Neuronal stem cell (in vitro differentiated cells): ENCODE data around the gene PSMB7.

Source experiments
- DNase-seq: peaks from one replicate; pipeline ENCODE4 v3.0.0-alpha.2; 2013; ENCODE audit warnings: low spot score
- H2AFZ ChIP-seq: one replicate; pipeline ENCODE4 v1.6.1; 2013; ENCODE audit warnings: mild to moderate bottlenecking, low read length, inconsistent platforms
- H2AK5ac ChIP-seq: 2 replicates; pipeline ENCODE4 v1.6.1; 2013; ENCODE audit warnings: low read depth, mild to moderate bottlenecking, inconsistent platforms, low read length, moderate library complexity, mixed read lengths
- H2BK120ac ChIP-seq: 2 replicates; pipeline ENCODE4 v1.6.1; 2013; ENCODE audit warnings: low read depth, mild to moderate bottlenecking, inconsistent platforms, low read length, moderate library complexity, mixed read lengths
- H2BK12ac ChIP-seq: one replicate; pipeline ENCODE4 v1.6.1; 2013; ENCODE audit warnings: low read length, inconsistent platforms
- H2BK15ac ChIP-seq: 2 replicates; pipeline ENCODE4 v1.6.1; 2013; ENCODE audit warnings: mild to moderate bottlenecking, low read length, inconsistent platforms, mixed read lengths
- H2BK5ac ChIP-seq: one replicate; pipeline ENCODE4 v1.6.1; 2013; ENCODE audit warnings: inconsistent platforms, mild to moderate bottlenecking, low read length, moderate library complexity
- H3K14ac ChIP-seq: one replicate; pipeline ENCODE4 v1.6.1; 2013; ENCODE audit warnings: low read length, inconsistent platforms
- H3K18ac ChIP-seq: 2 replicates; pipeline ENCODE4 v1.6.1; 2013; ENCODE audit warnings: low read length, inconsistent platforms
- H3K23ac ChIP-seq: 2 replicates; pipeline ENCODE4 v1.6.1; 2013; ENCODE audit warnings: low read depth, mild to moderate bottlenecking, mixed read lengths, low read length, inconsistent platforms; ENCODE audit not compliant: poor library complexity
- H3K27ac ChIP-seq: replicated peaks from 3 replicates; pipeline ENCODE4 v1.5.1; 2013; ENCODE audit warnings: low read length, inconsistent platforms
- H3K27me3 ChIP-seq, 3 experiments: 2 replicates each; pipeline ENCODE4 v1.6.1; 2013; ENCODE audit warnings: low read length in 3 of 3, mild to moderate bottlenecking in 2 of 3, inconsistent platforms in 1 of 3, low read depth in 1 of 3, mixed read lengths in 1 of 3, moderate library complexity in 1 of 3; ENCODE audit not compliant: control insufficient read depth in 3 of 3, insufficient read depth in 3 of 3
- H3K36me3 ChIP-seq, 2 donors: replicated peaks in 1 of 2; 2 replicates each; pipeline ENCODE4 v1.6.1; 2013; ENCODE audit warnings: low read length in 2 of 2; ENCODE audit not compliant: control insufficient read depth in 2 of 2, insufficient read depth in 2 of 2
- H3K4ac ChIP-seq: 2 replicates; pipeline ENCODE4 v1.6.1; 2013; ENCODE audit warnings: inconsistent platforms, mild to moderate bottlenecking, low read length, moderate library complexity
- H3K4me1 ChIP-seq, 2 donors: 1 replicate in 1 of 2; 2 replicates in 1 of 2; pipeline ENCODE4 v1.6.1; 2013; ENCODE audit warnings: low read length in 2 of 2, low read depth in 1 of 2; ENCODE audit not compliant: control insufficient read depth in 2 of 2, insufficient read depth in 1 of 2
- H3K4me2 ChIP-seq: one replicate; pipeline ENCODE4 v1.6.1; 2013; ENCODE audit warnings: mild to moderate bottlenecking, low read length, inconsistent platforms; ENCODE audit not compliant: insufficient read depth, poor library complexity, severe bottlenecking
- H3K4me3 ChIP-seq, 2 donors: 2 replicates each; pipeline ENCODE4 v1.5.1; 2013; ENCODE audit warnings: low read length in 2 of 2, mild to moderate bottlenecking in 2 of 2, inconsistent platforms in 1 of 2, moderate library complexity in 1 of 2
- H3K79me1 ChIP-seq: one replicate; pipeline ENCODE4 v1.6.1; 2013; ENCODE audit warnings: low read depth, mild to moderate bottlenecking, inconsistent platforms, low read length, moderate library complexity
- H3K9ac ChIP-seq: one replicate; pipeline ENCODE4 v1.6.1; 2013; ENCODE audit warnings: mild to moderate bottlenecking, low read depth, low read length, inconsistent platforms; ENCODE audit not compliant: poor library complexity
- H3K9me3 ChIP-seq, 2 donors: replicated peaks in 1 of 2; 2 replicates each; pipeline versions ENCODE3 to v1.6.1; 2013; ENCODE audit warnings: low read length in 2 of 2, mild to moderate bottlenecking in 2 of 2, inconsistent platforms in 1 of 2, low read depth in 1 of 2, mixed read lengths in 1 of 2, moderate library complexity in 1 of 2; ENCODE audit not compliant: control insufficient read depth in 2 of 2, insufficient read depth in 1 of 2
- H4K8ac ChIP-seq: one replicate; pipeline ENCODE4 v1.6.1; 2013; ENCODE audit warnings: low read depth, mild to moderate bottlenecking, inconsistent platforms, low read length, moderate library complexity
- H4K91ac ChIP-seq: one replicate; pipeline ENCODE4 v1.6.1; 2013; ENCODE audit warnings: low read length, low read depth, mild to moderate bottlenecking, inconsistent platforms; ENCODE audit not compliant: poor library complexity
- WGBS, 2 donors: extraction: QIAGEN DNeasy Blood & Tissue Kit; methylation state at CpG; one replicate each; pipeline ENCODE4 v1.1.7; 2013; ENCODE audit warnings: missing lambda C conversion rate in 2 of 2, mixed read lengths in 1 of 2; ENCODE audit not compliant: insufficient read length in 2 of 2, insufficient replicate concordance in 1 of 2; ENCODE audit errors: extremely low coverage in 2 of 2; 5-methylcytosine and 5-hydroxymethylcytosine counted together

Gene PSMB7

GRCh38 chr9:124349675-124350493 is 65.4 kb downstream of the PSMB7 start:
- no peaks in the 10 kb centered on the region for H3K27me3 ChIP-seq
- peak overlapping the region; percentile 26 for H3K23ac ChIP-seq
- no peak overlapping the region for H4K91ac ChIP-seq
- peaks cover 11% of the 10 kb centered on the region for H3K79me1 ChIP-seq
- no peak overlapping the region for H2AFZ ChIP-seq
- H2BK15ac ChIP-seq: no peak overlapping the region
- no peak overlapping the region for H2BK12ac ChIP-seq
- DNase-seq: no peak
- peaks cover 57 to 100% of the 10 kb centered on the region in 2 donors for H3K36me3 ChIP-seq
- H3K4me2 ChIP-seq: no peak overlapping the region
- peak overlapping the region; percentile 24 for H3K18ac ChIP-seq
- H3K14ac ChIP-seq: no peak overlapping the region
- no peak overlapping the region for H4K8ac ChIP-seq
- H3K4me3 ChIP-seq: no peak overlapping the region
- H3K9ac ChIP-seq: no peak overlapping the region
- WGBS, 2 donors: no CpG with 5 or more reads among the region's 25 CpGs
- no peak overlapping the region for H2AK5ac ChIP-seq
- H3K9me3 ChIP-seq: no peaks in the 10 kb centered on the region
- H3K4me1 ChIP-seq: peaks cover 10 to 14% of the 10 kb centered on the region in 2 donors
- no peak overlapping the region for H2BK5ac ChIP-seq
- H2BK120ac ChIP-seq: no peak overlapping the region
- no peak overlapping the region for H3K4ac ChIP-seq
- no peak overlapping the region for H3K27ac ChIP-seq

- no peak overlapping the region for H2BK12ac ChIP-seq
- peaks cover 10 to 14% of the 10 kb centered on the region in 2 donors for H3K4me1 ChIP-seq
- peaks cover 59 to 100% of the 10 kb centered on the region in 2 donors for H3K36me3 ChIP-seq
- H3K79me1 ChIP-seq: peaks cover 11% of the 10 kb centered on the region
- H4K91ac ChIP-seq: no peak overlapping the region
- no peak overlapping the region for H3K14ac ChIP-seq
- H2AK5ac ChIP-seq: no peak overlapping the region
- H3K9ac ChIP-seq: no peak overlapping the region
- H3K4me3 ChIP-seq: no peak overlapping the region
- no peak overlapping the region for H2BK5ac ChIP-seq
- H2AFZ ChIP-seq: no peak overlapping the region
- no peak overlapping the region for H4K8ac ChIP-seq
- H3K18ac ChIP-seq: no peak overlapping the region
- no peak overlapping the region for H3K4me2 ChIP-seq
- no peak overlapping the region for H2BK15ac ChIP-seq
- no peak overlapping the region for H3K23ac ChIP-seq
- WGBS, 2 donors: no CpG with 5 or more reads among the region's 8 CpGs
- no peak for DNase-seq
- no peaks in the 10 kb centered on the region for H3K27me3 ChIP-seq
- no peak overlapping the region for H3K4ac ChIP-seq
- no peak overlapping the region for H3K27ac ChIP-seq
- H3K9me3 ChIP-seq: no peaks in the 10 kb centered on the region
- H2BK120ac ChIP-seq: no peak overlapping the region
These were observed 66.0 kb downstream of the PSMB7 start for GRCh38 chr9:124349267-124349666.

- H3K4me2 ChIP-seq: no peak overlapping the region
- H3K14ac ChIP-seq: no peak overlapping the region
- no CpG with 5 or more reads among the region's 12 CpGs for WGBS, 2 donors
- no peak for DNase-seq
- H3K36me3 ChIP-seq: peaks cover 61 to 100% of the 10 kb centered on the region in 2 donors
- peaks cover 11% of the 10 kb centered on the region for H3K79me1 ChIP-seq
- H3K23ac ChIP-seq: peak overlapping the region; percentile 40
- no peak overlapping the region for H3K27ac ChIP-seq
- H2AFZ ChIP-seq: no peak overlapping the region
- peak overlapping the region; percentile 19 for H3K18ac ChIP-seq
- no peaks in the 10 kb centered on the region for H3K27me3 ChIP-seq
- no peaks in the 10 kb centered on the region for H3K9me3 ChIP-seq
- H3K4me3 ChIP-seq: no peak overlapping the region
- no peak overlapping the region for H3K9ac ChIP-seq
- H3K4me1 ChIP-seq: peaks cover 10 to 16% of the 10 kb centered on the region in 2 donors
- no peak overlapping the region for H2BK120ac ChIP-seq
- no peak overlapping the region for H4K8ac ChIP-seq
- no peak overlapping the region for H2AK5ac ChIP-seq
- no peak overlapping the region for H2BK5ac ChIP-seq
- no peak overlapping the region for H3K4ac ChIP-seq
- no peak overlapping the region for H4K91ac ChIP-seq
- no peak overlapping the region for H2BK12ac ChIP-seq
- H2BK15ac ChIP-seq: no peak overlapping the region
These were observed 66.4 kb downstream of the PSMB7 start for GRCh38 chr9:124348831-124349230.

- Histone ChIP-seq H4K8ac (no peak overlapping the region), H2BK12ac (no peak overlapping the region), H3K14ac (no peak overlapping the region), H2BK120ac (no peak overlapping the region), H3K79me1 (peaks cover 11% of the 10 kb centered on the region), H3K9ac (no peak overlapping the region), H3K4me2 (no peak overlapping the region), H2AK5ac (no peak overlapping the region), H2BK15ac (no peak overlapping the region), H3K18ac (no peak overlapping the region), H3K4ac (no peak overlapping the region), H4K91ac (no peak overlapping the region), H3K27me3 (no peaks in the 10 kb centered on the region), H3K9me3 (no peaks in the 10 kb centered on the region), H2BK5ac (no peak overlapping the region), H3K36me3 (peaks cover 56 to 100% of the 10 kb centered on the region in 2 donors), H3K23ac (no peak overlapping the region), H2AFZ (no peak overlapping the region), H3K4me3 (no peak overlapping the region), H3K27ac (no peak overlapping the region), H3K4me1 (peaks cover 10 to 21% of the 10 kb centered on the region in 2 donors)
- no peak for DNase-seq
- no CpG with 5 or more reads among the region's 3 CpGs for WGBS, 2 donors
These were observed 66.9 kb downstream of the PSMB7 start for GRCh38 chr9:124348363-124348762.
